Activated CD4-positive, alpha-beta T cell treated with anti-CD3 and anti-CD28 coated beads for 24 hours (primary cell): Measurements from ENCODE around the gene CRYGC.

ENCODE experiments used
- DNase-seq, 2 donors: peaks; one replicate each; pipeline ENCODE4 v3.0.0-alpha.2; 2020; ENCODE audit warnings: low read depth in 2 of 2

Gene CRYGC

GRCh38 chr2:208096080-208096479, 33.5 kb downstream of the CRYGC start:
- no peak for DNase-seq

GRCh38 chr2:208093128-208093527, 36.5 kb downstream of the CRYGC start:
- DNase-seq, result no peak

DNA sequence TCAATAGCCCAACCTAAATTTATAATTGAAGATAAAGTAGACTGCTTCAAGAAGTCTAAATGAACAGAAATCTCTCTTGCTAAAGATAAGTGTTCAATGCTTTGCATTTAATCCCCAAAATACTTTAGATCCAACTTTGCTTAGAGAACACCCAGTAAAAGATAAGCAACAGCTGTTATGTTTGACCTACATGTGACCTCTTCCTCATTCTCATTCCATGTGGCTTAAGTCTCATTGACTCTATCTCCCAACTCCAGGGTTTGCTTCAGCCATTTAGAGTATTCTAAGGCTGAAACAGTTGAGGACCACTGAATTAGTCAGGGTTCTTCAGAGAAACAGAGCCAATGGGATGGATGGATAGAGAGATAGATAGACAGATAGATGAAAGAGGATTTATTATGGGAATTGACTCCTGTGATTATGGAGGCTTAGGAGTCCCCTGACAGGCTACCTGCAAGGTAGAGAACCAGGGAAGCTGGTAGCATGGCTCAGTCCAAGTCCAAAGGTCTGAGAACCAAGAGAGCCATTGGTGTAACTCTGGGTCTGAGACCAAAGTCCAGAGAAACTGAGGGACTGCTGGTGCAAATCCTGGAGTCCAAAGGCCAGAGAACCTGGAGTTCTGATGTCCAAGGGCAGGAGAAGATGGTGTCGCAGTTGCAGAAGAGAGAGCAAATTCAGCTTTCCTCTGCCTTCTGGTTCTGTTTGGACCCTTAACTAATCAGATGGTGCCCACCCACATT, 37.4 kb downstream of the CRYGC start:
- no peak for DNase-seq

DNA sequence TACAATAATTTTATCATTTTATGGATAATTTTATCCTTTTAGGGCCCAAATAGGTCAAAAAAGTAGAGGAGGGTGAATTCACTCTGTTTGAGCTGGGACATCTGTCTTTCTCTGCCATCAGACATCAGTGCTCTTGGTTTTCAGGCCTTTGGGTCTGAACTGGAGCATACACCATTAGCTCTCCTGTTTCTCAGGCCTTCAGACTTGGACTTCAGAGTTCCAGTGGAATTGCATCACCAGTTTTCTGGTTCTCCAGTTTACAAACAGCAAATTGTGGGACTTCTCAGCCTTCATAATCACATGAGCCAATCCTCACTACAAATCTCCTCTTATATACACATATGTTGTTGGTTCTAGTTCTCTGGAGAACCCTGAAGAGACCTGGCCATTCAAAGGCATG, 39.2 kb downstream of the CRYGC start:
- no peak for DNase-seq

DNA sequence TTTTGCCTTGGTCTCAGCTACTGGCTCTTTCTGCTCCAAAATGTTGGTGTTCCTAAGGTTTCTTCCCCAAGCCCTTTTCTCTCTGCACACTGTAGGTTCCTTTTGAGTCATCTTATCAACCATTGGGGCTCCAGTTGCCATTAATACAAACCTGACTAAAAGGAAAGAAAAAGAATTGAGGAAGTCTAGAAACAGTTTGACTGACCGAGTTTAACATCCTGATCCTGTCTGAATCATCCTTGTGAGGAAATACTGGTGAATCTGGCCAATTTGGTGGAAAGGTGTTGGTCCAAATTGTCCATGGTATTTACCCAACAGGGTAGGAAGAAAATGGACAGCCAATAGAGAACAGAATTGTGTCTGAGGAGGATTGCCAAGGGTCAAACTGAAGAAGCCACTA, 43.6 kb downstream of the CRYGC start:
- DNase-seq, result no peak

GRCh38 chr2:208083807-208084206, 45.8 kb downstream of the CRYGC start:
- no peak for DNase-seq
